GM23338 (cell line): ENCODE data around the gene NWD2. TPM values are rescaled to one million over a fixed set of nuclear protein-coding genes. Genes with fewer than 3 reads are reported as not detected.

Experiments
- ATAC-seq: fragments of 200-7000 bp; cut with Tn5 transposase; 3 replicates; pipeline ENCODE4 v1.9.1; 2020
- DNase-seq: peaks from one replicate; pipeline ENCODE4 v3.0.0-alpha.2; 2015; ENCODE audit warnings: low spot score
- H2AFZ ChIP-seq: fragments of 200-600 bp; sonication (generic); 2 replicates; pipeline ENCODE4 v1.8.0; 2016; ENCODE audit warnings: antibody characterized with exemption, mild to moderate bottlenecking, moderate library complexity
- H3F3A ChIP-seq: fragments of 200-600 bp; sonication (generic); replicated peaks from 2 replicates; pipeline ENCODE4 v1.8.0; 2017; ENCODE audit warnings: antibody characterized with exemption, mixed run types, low read depth
- H3K27ac ChIP-seq: fragments of 200-600 bp; sonication (generic); 2 replicates; pipeline ENCODE4 v1.6.1; 2016; ENCODE audit warnings: low read depth
- H3K27me3 ChIP-seq: fragments of 200-600 bp; sonication (generic); 2 replicates; pipeline ENCODE4 v1.8.0; 2016; ENCODE audit warnings: mild to moderate bottlenecking, mixed run types, moderate library complexity; ENCODE audit not compliant: insufficient read depth
- H3K36me3 ChIP-seq: fragments of 200-600 bp; sonication (generic); 2 replicates; pipeline ENCODE4 v1.8.0; 2016; ENCODE audit warnings: mild to moderate bottlenecking; ENCODE audit not compliant: insufficient read depth
- H3K4me1 ChIP-seq: fragments of 200-600 bp; sonication (generic); 2 replicates; pipeline ENCODE4 v1.8.0; 2016; ENCODE audit warnings: mild to moderate bottlenecking, moderate library complexity; ENCODE audit not compliant: insufficient read depth
- H3K4me2 ChIP-seq: fragments of 200-600 bp; sonication (generic); 2 replicates; pipeline ENCODE4 v1.7.1; 2017; ENCODE audit warnings: mixed run types
- H3K4me3 ChIP-seq: fragments of 200-600 bp; sonication (generic); 2 replicates; pipeline ENCODE4 v1.6.1; 2016; ENCODE audit warnings: mixed run types
- H3K79me2 ChIP-seq: fragments of 200-600 bp; sonication (generic); replicated peaks from 2 replicates; pipeline ENCODE4 v1.8.0; 2017; ENCODE audit warnings: mild to moderate bottlenecking; ENCODE audit not compliant: insufficient read depth
- H3K9me2 ChIP-seq: fragments of 200-600 bp; sonication (generic); 2 replicates; pipeline ENCODE4 v1.8.0; 2017; ENCODE audit not compliant: insufficient read depth
- H4K20me1 ChIP-seq: fragments of 200-600 bp; sonication (generic); replicated peaks from 2 replicates; pipeline ENCODE4 v1.8.0; 2017; ENCODE audit warnings: mild to moderate bottlenecking; ENCODE audit not compliant: insufficient read depth
- H3K27ac Mint-ChIP-seq: 2 replicates; pipeline ENCODE4 v1.8.0; 2020; ENCODE audit warnings: inconsistent platforms, mild to moderate bottlenecking, moderate library complexity, mixed read lengths
- H3K27me3 Mint-ChIP-seq: 3 replicates; pipeline ENCODE4 v1.8.0; 2022; ENCODE audit warnings: low read depth, mild to moderate bottlenecking, moderate library complexity, mixed read lengths, inconsistent platforms; ENCODE audit not compliant: insufficient read depth, poor library complexity
- H3K36me3 Mint-ChIP-seq: 3 replicates; pipeline ENCODE4 v1.8.0; 2021; ENCODE audit warnings: low read depth, mild to moderate bottlenecking, inconsistent platforms, moderate library complexity, mixed read lengths
- H3K4me1 Mint-ChIP-seq: 3 replicates; pipeline ENCODE4 v1.8.0; 2020; ENCODE audit warnings: mild to moderate bottlenecking, inconsistent platforms, mixed read lengths
- H3K4me3 Mint-ChIP-seq: 3 replicates; pipeline ENCODE4 v1.8.0; 2021; ENCODE audit warnings: moderate library complexity, mild to moderate bottlenecking, inconsistent platforms, mixed read lengths
- H3K9me3 Mint-ChIP-seq: 3 replicates; pipeline ENCODE4 v1.8.0; 2020; ENCODE audit warnings: moderate library complexity, mild to moderate bottlenecking, inconsistent platforms, mixed read lengths
- CREB1 ChIP-seq: fragments of 250-450 bp; sonication (Bioruptor Pico); IDR thresholded peaks from 2 replicates; pipeline ENCODE4 v1.5.0; 2020; ENCODE audit warnings: low read depth, mild to moderate bottlenecking, moderate library complexity
- EZH2 ChIP-seq: fragments of 200-600 bp; sonication (generic); IDR thresholded peaks from one replicate; pipeline ENCODE4 v1.8.0; 2017; ENCODE audit warnings: antibody characterized with exemption, mild to moderate bottlenecking, low read depth; ENCODE audit not compliant: unreplicated experiment
- EZH2phosphoT487 ChIP-seq: fragments of 200-600 bp; sonication (generic); IDR thresholded peaks from one replicate; pipeline ENCODE4 v1.8.1; 2018; ENCODE audit warnings: antibody characterized with exemption; ENCODE audit not compliant: unreplicated experiment
- JUNB ChIP-seq: IDR thresholded peaks from one replicate; pipeline ENCODE4 v1.6.1; 2016; ENCODE audit warnings: antibody characterized with exemption; ENCODE audit not compliant: unreplicated experiment
- POLR2AphosphoS5 ChIP-seq: IDR thresholded peaks from 2 replicates; pipeline ENCODE4 v1.6.1; 2016; ENCODE audit warnings: antibody characterized with exemption, low read depth
- STAT1 ChIP-seq: IDR thresholded peaks from one replicate; pipeline ENCODE4 v1.6.1; 2016; ENCODE audit warnings: antibody characterized with exemption; ENCODE audit not compliant: unreplicated experiment
- ZNF331 ChIP-seq: fragments of 250-450 bp; sonication (Bioruptor Pico); IDR thresholded peaks from 2 replicates; pipeline ENCODE4 v1.5.0; 2020; ENCODE audit warnings: low read depth, mild to moderate bottlenecking, moderate library complexity
- polyA plus RNA-seq: library from polyadenylated mRNA; unstranded; fragments of >200 nt; fragmentation: Nextera tagmentation; extraction: Ambion mirVana; gene quantifications from 2 replicates; pipeline ENCODE4 v1.2.1, GENCODE V29; 2016
- total RNA-seq: library from RNA; depleted of rRNA; stranded (reverse); fragments of >200 nt; shearing (Covaris generic); gene quantifications from 2 replicates; pipeline ENCODE4 v1.2.3, GENCODE V29; 2014
- TF ChIP-seq, protein P1 (sequence below): IDR thresholded peaks from 2 replicates; pipeline ENCODE4 v1.6.1; 2016; ENCODE audit warnings: antibody characterized with exemption
- TF ChIP-seq, protein P2 (sequence below): fragments of 250-450 bp; sonication (Bioruptor Pico); IDR thresholded peaks from 2 replicates; pipeline ENCODE4 v1.5.0; 2020; ENCODE audit warnings: mild to moderate bottlenecking, moderate library complexity

The NWD2 gene
- total and polyA plus RNA-seq, 2 experiments from 2014 or later: 0.07 TPM; not detected in 1

GRCh38 chr4:37223732-37224131 lies 20.8 kb upstream of the NWD2 start:
- Histone ChIP-seq H3K9me2 (no peaks in the 10 kb centered on the region), H3K79me2 (no peaks in the 10 kb centered on the region), H4K20me1 (no peaks in the 10 kb centered on the region), H3F3A (no peaks in the 10 kb centered on the region), H3K4me1 (no peaks in the 10 kb centered on the region), H3K36me3 (no peaks in the 10 kb centered on the region), H2AFZ (no peak overlapping the region), H3K27me3 (no peaks in the 10 kb centered on the region), H3K4me3 (no peak overlapping the region), H3K27ac (no peak overlapping the region), H3K4me2 (no peak overlapping the region)
- ATAC-seq (no peak), DNase-seq (no peak)
- no peaks in the 10 kb centered on the region for H3K4me1 Mint-ChIP-seq
- H3K9me3 Mint-ChIP-seq: no peaks in the 10 kb centered on the region
- no peaks in the 10 kb centered on the region for H3K27me3 Mint-ChIP-seq
- H3K4me3 Mint-ChIP-seq: no peak overlapping the region
- TF ChIP-seq EZH2: no peak
- no peak for TF ChIP-seq JUNB
- no peak for TF ChIP-seq POLR2AphosphoS5
- TF ChIP-seq STAT1: no peak
- TF ChIP-seq EZH2phosphoT487: no peak
- TF ChIP-seq CREB1 (CRISPR knock-in tag): no peak
- TF ChIP-seq, protein P1, sequence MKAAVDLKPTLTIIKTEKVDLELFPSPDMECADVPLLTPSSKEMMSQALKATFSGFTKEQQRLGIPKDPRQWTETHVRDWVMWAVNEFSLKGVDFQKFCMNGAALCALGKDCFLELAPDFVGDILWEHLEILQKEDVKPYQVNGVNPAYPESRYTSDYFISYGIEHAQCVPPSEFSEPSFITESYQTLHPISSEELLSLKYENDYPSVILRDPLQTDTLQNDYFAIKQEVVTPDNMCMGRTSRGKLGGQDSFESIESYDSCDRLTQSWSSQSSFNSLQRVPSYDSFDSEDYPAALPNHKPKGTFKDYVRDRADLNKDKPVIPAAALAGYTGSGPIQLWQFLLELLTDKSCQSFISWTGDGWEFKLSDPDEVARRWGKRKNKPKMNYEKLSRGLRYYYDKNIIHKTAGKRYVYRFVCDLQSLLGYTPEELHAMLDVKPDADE: no peak
- TF ChIP-seq, protein P2, sequence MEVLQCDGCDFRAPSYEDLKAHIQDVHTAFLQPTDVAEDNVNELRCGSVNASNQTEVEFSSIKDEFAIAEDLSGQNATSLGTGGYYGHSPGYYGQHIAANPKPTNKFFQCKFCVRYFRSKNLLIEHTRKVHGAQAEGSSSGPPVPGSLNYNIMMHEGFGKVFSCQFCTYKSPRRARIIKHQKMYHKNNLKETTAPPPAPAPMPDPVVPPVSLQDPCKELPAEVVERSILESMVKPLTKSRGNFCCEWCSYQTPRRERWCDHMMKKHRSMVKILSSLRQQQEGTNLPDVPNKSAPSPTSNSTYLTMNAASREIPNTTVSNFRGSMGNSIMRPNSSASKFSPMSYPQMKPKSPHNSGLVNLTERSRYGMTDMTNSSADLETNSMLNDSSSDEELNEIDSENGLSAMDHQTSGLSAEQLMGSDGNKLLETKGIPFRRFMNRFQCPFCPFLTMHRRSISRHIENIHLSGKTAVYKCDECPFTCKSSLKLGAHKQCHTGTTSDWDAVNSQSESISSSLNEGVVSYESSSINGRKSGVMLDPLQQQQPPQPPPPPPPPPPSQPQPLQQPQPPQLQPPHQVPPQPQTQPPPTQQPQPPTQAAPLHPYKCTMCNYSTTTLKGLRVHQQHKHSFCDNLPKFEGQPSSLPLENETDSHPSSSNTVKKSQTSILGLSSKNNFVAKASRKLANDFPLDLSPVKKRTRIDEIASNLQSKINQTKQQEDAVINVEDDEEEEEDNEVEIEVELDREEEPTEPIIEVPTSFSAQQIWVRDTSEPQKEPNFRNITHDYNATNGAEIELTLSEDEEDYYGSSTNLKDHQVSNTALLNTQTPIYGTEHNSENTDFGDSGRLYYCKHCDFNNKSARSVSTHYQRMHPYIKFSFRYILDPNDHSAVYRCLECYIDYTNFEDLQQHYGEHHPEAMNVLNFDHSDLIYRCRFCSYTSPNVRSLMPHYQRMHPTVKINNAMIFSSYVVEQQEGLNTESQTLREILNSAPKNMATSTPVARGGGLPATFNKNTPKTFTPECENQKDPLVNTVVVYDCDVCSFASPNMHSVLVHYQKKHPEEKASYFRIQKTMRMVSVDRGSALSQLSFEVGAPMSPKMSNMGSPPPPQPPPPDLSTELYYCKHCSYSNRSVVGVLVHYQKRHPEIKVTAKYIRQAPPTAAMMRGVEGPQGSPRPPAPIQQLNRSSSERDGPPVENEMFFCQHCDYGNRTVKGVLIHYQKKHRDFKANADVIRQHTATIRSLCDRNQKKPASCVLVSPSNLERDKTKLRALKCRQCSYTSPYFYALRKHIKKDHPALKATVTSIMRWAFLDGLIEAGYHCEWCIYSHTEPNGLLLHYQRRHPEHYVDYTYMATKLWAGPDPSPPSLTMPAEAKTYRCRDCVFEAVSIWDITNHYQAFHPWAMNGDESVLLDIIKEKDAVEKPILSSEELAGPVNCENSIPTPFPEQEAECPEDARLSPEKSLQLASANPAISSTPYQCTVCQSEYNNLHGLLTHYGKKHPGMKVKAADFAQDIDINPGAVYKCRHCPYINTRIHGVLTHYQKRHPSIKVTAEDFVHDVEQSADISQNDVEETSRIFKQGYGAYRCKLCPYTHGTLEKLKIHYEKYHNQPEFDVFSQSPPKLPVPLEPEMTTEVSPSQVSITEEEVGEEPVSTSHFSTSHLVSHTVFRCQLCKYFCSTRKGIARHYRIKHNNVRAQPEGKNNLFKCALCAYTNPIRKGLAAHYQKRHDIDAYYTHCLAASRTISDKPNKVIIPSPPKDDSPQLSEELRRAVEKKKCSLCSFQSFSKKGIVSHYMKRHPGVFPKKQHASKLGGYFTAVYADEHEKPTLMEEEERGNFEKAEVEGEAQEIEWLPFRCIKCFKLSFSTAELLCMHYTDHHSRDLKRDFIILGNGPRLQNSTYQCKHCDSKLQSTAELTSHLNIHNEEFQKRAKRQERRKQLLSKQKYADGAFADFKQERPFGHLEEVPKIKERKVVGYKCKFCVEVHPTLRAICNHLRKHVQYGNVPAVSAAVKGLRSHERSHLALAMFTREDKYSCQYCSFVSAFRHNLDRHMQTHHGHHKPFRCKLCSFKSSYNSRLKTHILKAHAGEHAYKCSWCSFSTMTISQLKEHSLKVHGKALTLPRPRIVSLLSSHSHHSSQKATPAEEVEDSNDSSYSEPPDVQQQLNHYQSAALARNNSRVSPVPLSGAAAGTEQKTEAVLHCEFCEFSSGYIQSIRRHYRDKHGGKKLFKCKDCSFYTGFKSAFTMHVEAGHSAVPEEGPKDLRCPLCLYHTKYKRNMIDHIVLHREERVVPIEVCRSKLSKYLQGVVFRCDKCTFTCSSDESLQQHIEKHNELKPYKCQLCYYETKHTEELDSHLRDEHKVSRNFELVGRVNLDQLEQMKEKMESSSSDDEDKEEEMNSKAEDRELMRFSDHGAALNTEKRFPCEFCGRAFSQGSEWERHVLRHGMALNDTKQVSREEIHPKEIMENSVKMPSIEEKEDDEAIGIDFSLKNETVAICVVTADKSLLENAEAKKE: no peak
- TF ChIP-seq ZNF331 (CRISPR knock-in tag): no peak
- H3K36me3 Mint-ChIP-seq: no peaks in the 10 kb centered on the region
- H3K27ac Mint-ChIP-seq: no peak overlapping the region
